NCI-H187 (cell line): ENCODE data around the gene EPB41L2.
"Not testable (repeated sequence)": the region's sequence is repeated elsewhere in the genome, so short reads cannot be mapped to it uniquely, and the experiment has no call there.

Experiments used
- DNase-seq, 2 experiments: peaks; one replicate each; lab custom pipeline; 2025; lab: John Stamatoyannopoulos, UW

The EPB41L2 gene

GRCh38 chr6:130944486-130944885 is 118.6 kb downstream of the EPB41L2 start:
- no peak for DNase-seq

GRCh38 chr6:130943738-130944137 is 119.3 kb downstream of the EPB41L2 start:
- DNase-seq = no peak

- DNase-seq = not testable (repeated sequence)
Measured at GRCh38 chr6:130942752-130943151, 120.3 kb downstream of the EPB41L2 start.

- no peak for DNase-seq
Measured at GRCh38 chr6:130937942-130938604, 125.0 kb downstream of the EPB41L2 start.

- no peak for DNase-seq
Measured at GRCh38 chr6:130936933-130937332, 126.1 kb downstream of the EPB41L2 start.

- DNase-seq = no peak
Measured at GRCh38 chr6:130935978-130936377, 127.1 kb downstream of the EPB41L2 start.

- no peak for DNase-seq
Measured at GRCh38 chr6:130934848-130935585, 128.0 kb downstream of the EPB41L2 start.

GRCh38 chr6:130933712-130934200 is 129.3 kb downstream of the EPB41L2 start:
- no peak for DNase-seq

GRCh38 chr6:130932921-130933320 is 130.1 kb downstream of the EPB41L2 start:
- no peak for DNase-seq

GRCh38 chr6:130932438-130932837 is 130.6 kb downstream of the EPB41L2 start:
- no peak for DNase-seq

GRCh38 chr6:130931683-130932082 is 131.4 kb downstream of the EPB41L2 start:
- no peak for DNase-seq

- DNase-seq = no peak
Measured at GRCh38 chr6:130929036-130929678, 133.9 kb downstream of the EPB41L2 start.

- no peak for DNase-seq
Measured at GRCh38 chr6:130928158-130928912, 134.7 kb downstream of the EPB41L2 start.

GRCh38 chr6:130927305-130927704 is 135.7 kb downstream of the EPB41L2 start:
- no peak for DNase-seq

GRCh38 chr6:130923350-130923749 is 139.7 kb downstream of the EPB41L2 start:
- DNase-seq = no peak

GRCh38 chr6:130922922-130923321 is 140.1 kb downstream of the EPB41L2 start:
- DNase-seq = no peak

GRCh38 chr6:130920969-130921368 is 142.1 kb downstream of the EPB41L2 start:
- DNase-seq = no peak

- DNase-seq = no peak
Measured at GRCh38 chr6:130918171-130918570, 144.9 kb downstream of the EPB41L2 start.

GRCh38 chr6:130915606-130916005 is 147.4 kb downstream of the EPB41L2 start:
- DNase-seq = not testable (repeated sequence)

GRCh38 chr6:130913120-130913519 is 149.9 kb downstream of the EPB41L2 start:
- no peak for DNase-seq

- DNase-seq = no peak
Measured at GRCh38 chr6:130912434-130912833, 150.6 kb downstream of the EPB41L2 start.

- no peak for DNase-seq
Measured at GRCh38 chr6:130908958-130909357, 154.1 kb downstream of the EPB41L2 start.
